Kidney epithelial cell (primary cell): ENCODE results near the gene SLC9A3. TPM values are rescaled to one million over a fixed set of nuclear protein-coding genes. Genes with fewer than 3 reads are reported as not detected.
"Not testable (repeated sequence)": the region's sequence is repeated elsewhere in the genome, so short reads cannot be mapped to it uniquely, and the experiment has no call there.

Experiments used
- DNase-seq: peaks from one replicate; pipeline ENCODE4 v3.0.0-alpha.2; 2010; ENCODE audit warnings: low read depth
- H3K27me3 ChIP-seq: 2 replicates; pipeline ENCODE4 v1.6.0; 2011; ENCODE audit warnings: low read length; ENCODE audit not compliant: control insufficient read depth, insufficient read depth
- H3K36me3 ChIP-seq: 2 replicates; pipeline ENCODE4 v1.5.1; 2011; ENCODE audit warnings: low read length; ENCODE audit not compliant: control insufficient read depth, insufficient read depth
- H3K4me3 ChIP-seq: 2 replicates; pipeline ENCODE4 v1.5.1; 2011; ENCODE audit warnings: low read depth, mild to moderate bottlenecking, control low read depth, low read length
- total RNA-seq: library from RNA; depleted of rRNA; stranded (reverse); fragments of >200 nt; gene quantifications from 2 replicates; pipeline ENCODE4 v1.2.3, GENCODE V29; 2015
- TF ChIP-seq, protein P1 (sequence below): IDR thresholded peaks from 2 replicates; pipeline ENCODE4 v1.5.1; 2011; ENCODE audit warnings: mild to moderate bottlenecking, moderate library complexity, low read length, control low read depth, inconsistent platforms; ENCODE audit not compliant: insufficient read depth, poor library complexity, severe bottlenecking

Gene SLC9A3
- total RNA-seq, 1 donor from 2014 or later = 3.6 TPM

DNA sequence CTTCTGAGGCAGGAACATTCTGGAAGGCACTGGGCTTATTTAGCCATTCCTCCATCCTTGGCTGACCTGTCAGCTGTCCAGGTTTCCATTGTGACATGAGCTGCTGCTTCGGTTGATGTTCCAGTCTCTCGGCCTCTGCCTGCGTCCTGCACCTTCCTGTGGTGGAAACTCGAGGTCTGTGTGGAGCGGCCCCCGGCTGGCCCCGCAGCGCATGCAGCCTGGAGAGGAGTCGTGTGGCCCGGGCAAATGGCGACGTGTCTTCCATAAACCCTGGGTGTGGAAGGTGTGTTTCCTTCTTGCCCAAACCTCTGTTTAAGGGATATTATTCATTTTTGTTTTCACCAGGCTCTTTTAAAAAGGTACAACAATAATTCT, 36.5 kb upstream of the SLC9A3 start:
- TF ChIP-seq, protein P1, sequence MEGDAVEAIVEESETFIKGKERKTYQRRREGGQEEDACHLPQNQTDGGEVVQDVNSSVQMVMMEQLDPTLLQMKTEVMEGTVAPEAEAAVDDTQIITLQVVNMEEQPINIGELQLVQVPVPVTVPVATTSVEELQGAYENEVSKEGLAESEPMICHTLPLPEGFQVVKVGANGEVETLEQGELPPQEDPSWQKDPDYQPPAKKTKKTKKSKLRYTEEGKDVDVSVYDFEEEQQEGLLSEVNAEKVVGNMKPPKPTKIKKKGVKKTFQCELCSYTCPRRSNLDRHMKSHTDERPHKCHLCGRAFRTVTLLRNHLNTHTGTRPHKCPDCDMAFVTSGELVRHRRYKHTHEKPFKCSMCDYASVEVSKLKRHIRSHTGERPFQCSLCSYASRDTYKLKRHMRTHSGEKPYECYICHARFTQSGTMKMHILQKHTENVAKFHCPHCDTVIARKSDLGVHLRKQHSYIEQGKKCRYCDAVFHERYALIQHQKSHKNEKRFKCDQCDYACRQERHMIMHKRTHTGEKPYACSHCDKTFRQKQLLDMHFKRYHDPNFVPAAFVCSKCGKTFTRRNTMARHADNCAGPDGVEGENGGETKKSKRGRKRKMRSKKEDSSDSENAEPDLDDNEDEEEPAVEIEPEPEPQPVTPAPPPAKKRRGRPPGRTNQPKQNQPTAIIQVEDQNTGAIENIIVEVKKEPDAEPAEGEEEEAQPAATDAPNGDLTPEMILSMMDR = no peak
- no peaks in the 10 kb centered on the region for H3K36me3 ChIP-seq
- H3K27me3 ChIP-seq = peaks cover 20% of the 10 kb centered on the region
- no peak overlapping the region for H3K4me3 ChIP-seq
- DNase-seq = no peak

DNA sequence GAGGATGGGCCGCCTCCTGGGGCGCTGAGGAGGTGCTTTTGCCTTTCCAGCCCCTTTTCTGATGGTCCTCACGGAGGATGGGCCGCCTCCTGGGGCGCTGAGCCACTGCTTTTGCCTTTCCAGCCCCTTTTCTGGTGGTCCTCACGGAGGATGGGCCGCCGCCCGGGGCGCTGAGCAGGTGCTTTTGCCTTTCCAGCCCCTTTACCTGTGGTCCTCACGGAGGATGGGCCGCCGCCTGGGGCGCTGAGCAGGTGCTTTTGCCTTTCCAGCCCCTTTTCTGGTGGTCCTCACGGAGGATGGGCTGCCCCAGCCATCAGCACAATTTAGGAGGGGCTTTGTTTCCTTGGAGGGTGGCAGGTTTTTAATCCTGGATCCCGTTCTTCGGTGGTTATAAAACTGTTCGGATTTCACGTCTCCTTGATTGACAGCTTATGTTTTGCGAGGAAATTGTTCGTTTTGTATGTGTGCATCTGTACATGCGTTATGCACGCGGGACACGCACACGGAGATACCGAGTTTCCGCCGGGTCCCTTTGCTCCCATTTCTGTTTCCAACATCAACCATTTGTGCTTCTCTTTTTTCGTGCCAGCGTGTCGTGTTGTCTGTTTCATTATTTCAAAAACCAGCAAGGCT, 34.7 kb upstream of the SLC9A3 start:
- no peak for DNase-seq
- Histone ChIP-seq H3K36me3 (no peaks in the 10 kb centered on the region), H3K4me3 (no peak overlapping the region), H3K27me3 (peaks cover 16% of the 10 kb centered on the region)
- TF ChIP-seq, protein P1 = no peak

DNA sequence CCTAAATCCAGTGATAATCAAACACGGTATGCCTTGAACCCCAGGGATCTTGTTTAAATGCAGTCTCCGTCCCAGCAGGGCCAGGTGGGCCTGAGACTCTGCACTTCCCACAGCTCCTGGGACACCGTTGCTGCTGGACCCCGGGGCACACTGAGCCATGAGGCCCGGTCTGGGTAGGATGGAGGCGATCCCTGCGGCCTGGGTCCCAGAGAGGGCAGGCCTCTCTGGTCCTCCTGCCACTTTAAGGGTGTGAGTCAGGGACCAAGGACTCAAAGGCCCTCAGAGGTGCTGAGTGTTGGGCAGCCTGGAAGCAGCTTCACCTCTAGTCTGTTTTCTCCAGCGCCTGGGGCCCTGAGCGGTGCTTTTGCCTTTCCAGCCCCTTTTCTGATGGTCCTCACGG, 34.1 kb upstream of the SLC9A3 start:
- Histone ChIP-seq H3K36me3 (no peaks in the 10 kb centered on the region), H3K27me3 (peaks cover 16% of the 10 kb centered on the region), H3K4me3 (no peak overlapping the region)
- TF ChIP-seq, protein P1 = no peak
- DNase-seq = no peak

DNA sequence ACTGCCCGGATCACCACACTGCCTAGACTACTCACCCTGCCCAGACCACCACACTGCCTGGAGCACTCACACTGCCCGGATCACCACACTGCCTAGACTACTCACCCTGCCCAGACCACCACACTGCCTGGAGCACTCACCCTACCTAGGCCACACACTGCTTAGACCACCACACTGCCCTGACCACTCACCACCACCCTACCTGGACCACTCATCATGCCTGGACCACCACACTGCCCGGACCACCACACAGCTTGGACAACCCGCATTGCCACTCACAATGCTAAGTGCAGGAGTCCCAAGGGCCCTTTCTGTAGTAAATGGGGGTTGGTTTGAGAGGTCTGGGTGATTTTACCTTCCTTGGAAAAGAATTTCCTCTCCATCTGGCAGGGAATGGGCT, 33.7 kb upstream of the SLC9A3 start:
- DNase-seq, H3K36me3 ChIP-seq, H3K4me3 ChIP-seq: not testable (repeated sequence)
- peaks cover 16% of the 10 kb centered on the region for H3K27me3 ChIP-seq

DNA sequence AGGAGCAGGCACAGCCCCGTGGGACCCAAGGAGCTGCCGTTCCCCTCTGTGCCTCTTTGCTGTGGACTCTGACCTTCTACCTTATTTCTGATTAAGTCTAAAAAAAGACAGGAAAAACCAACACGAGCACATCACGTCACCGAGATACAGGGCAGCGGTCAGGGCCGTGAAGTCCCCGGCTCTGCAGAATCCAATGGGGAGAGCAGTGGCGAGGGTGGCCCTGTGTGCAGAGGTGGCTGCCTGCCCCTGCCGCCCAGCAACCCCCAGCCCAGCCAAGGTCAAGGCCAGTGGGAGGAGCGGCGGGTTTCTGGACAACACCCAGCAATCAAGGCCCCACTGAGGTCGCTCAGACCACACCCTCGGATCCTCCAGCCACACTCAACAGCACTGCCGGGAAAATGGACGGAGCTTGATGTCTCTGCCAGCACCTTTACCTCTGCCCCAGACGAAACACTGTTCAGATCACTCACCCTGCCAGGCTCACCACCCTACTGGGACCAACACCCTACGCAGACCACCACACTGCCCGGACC, 32.7 kb upstream of the SLC9A3 start:
- H3K36me3 ChIP-seq = no peaks in the 10 kb centered on the region
- TF ChIP-seq, protein P1 = no peak
- peaks cover 16% of the 10 kb centered on the region for H3K27me3 ChIP-seq
- no peak for DNase-seq
- no peak overlapping the region for H3K4me3 ChIP-seq

DNA sequence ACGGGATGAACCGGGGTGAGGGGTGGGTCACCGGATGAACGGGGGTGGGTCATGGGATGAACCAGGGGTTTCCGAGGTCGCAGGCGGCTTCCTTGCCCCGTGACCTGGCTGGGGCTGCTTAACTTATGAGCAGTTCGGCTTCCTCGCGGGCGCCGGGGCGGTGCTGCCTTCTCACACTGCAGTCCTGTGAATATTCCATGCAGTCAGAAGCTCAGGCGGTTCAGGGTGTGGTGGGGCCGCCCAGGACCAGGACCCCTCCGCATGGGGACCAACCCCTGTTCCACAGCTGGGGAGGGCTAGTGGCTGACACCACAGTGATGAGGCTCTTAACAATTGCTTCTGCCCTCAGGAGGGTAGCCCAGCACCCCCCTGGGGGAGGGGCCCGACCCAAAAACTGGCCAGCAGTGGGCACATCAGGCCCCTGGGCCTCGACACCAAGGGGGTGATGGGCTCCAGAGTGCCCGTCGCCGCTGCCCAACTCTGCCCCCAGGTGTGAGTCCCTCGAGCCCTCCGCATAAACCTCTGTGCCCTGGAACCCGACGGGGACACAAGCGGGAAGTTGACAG, 30.9 kb upstream of the SLC9A3 start:
- H3K36me3 ChIP-seq = no peaks in the 10 kb centered on the region
- TF ChIP-seq, protein P1 = no peak
- H3K4me3 ChIP-seq = no peak overlapping the region
- H3K27me3 ChIP-seq = peaks cover 2% of the 10 kb centered on the region
- DNase-seq = no peak
